Measurements from ENCODE around the gene RALGPS1.

The RALGPS1 gene

GRCh38 chr9:127207734-127208410 lies 293.3 kb downstream of the RALGPS1 start:
- Histone ChIP-seq H3K27me3 (no peaks in the 10 kb centered on the region), H4K20me1 (peaks cover 20% of the 10 kb centered on the region), H3K4me3 (no peak overlapping the region), H3K9me3 (no peaks in the 10 kb centered on the region), H3K9ac (no peak overlapping the region), H3K4me2 (no peak overlapping the region), H3K36me3 (no peaks in the 10 kb centered on the region), H3K4me1 (peaks cover 31% of the 10 kb centered on the region), H3K27ac (no peak overlapping the region)
- TF ChIP-seq Cebpa-rat (IDR thresholded peaks at IDR 0.05) = no peak

GRCh38 chr9:127208416-127208815 lies 293.8 kb downstream of the RALGPS1 start:
- Histone ChIP-seq H3K9me3 (no peaks in the 10 kb centered on the region), H3K4me3 (no peak overlapping the region), H3K36me3 (no peaks in the 10 kb centered on the region), H3K4me1 (peaks cover 36% of the 10 kb centered on the region), H3K27me3 (no peaks in the 10 kb centered on the region), H3K27ac (no peak overlapping the region), H4K20me1 (peaks cover 25% of the 10 kb centered on the region), H3K4me2 (no peak overlapping the region), H3K9ac (no peak overlapping the region)
- no peak for TF ChIP-seq Cebpa-rat (IDR thresholded peaks at IDR 0.05)

- H3K9me3 ChIP-seq = no peaks in the 10 kb centered on the region
- H3K4me1 ChIP-seq = peaks cover 45% of the 10 kb centered on the region
- no peak overlapping the region for H3K27ac ChIP-seq
- no peak overlapping the region for H3K9ac ChIP-seq
- no peak overlapping the region for H3K4me3 ChIP-seq
- H3K36me3 ChIP-seq = no peaks in the 10 kb centered on the region
- peaks cover 25% of the 10 kb centered on the region for H4K20me1 ChIP-seq
- H3K4me2 ChIP-seq = no peak overlapping the region
- no peaks in the 10 kb centered on the region for H3K27me3 ChIP-seq
- TF ChIP-seq Cebpa-rat (IDR thresholded peaks at IDR 0.05) = no peak
Measured at GRCh38 chr9:127209220-127209619, 294.6 kb downstream of the RALGPS1 start.

- no peak for TF ChIP-seq Cebpa-rat (IDR thresholded peaks at IDR 0.05)
- Histone ChIP-seq H3K27me3 (no peaks in the 10 kb centered on the region), H3K36me3 (no peaks in the 10 kb centered on the region), H4K20me1 (peaks cover 25% of the 10 kb centered on the region), H3K4me1 (peaks cover 53% of the 10 kb centered on the region), H3K4me2 (peak overlapping the region; percentile 91), H3K27ac (no peak overlapping the region), H3K4me3 (no peak overlapping the region), H3K9me3 (no peaks in the 10 kb centered on the region), H3K9ac (no peak overlapping the region)
Measured at GRCh38 chr9:127209948-127210640, 295.5 kb downstream of the RALGPS1 start.

DNA sequence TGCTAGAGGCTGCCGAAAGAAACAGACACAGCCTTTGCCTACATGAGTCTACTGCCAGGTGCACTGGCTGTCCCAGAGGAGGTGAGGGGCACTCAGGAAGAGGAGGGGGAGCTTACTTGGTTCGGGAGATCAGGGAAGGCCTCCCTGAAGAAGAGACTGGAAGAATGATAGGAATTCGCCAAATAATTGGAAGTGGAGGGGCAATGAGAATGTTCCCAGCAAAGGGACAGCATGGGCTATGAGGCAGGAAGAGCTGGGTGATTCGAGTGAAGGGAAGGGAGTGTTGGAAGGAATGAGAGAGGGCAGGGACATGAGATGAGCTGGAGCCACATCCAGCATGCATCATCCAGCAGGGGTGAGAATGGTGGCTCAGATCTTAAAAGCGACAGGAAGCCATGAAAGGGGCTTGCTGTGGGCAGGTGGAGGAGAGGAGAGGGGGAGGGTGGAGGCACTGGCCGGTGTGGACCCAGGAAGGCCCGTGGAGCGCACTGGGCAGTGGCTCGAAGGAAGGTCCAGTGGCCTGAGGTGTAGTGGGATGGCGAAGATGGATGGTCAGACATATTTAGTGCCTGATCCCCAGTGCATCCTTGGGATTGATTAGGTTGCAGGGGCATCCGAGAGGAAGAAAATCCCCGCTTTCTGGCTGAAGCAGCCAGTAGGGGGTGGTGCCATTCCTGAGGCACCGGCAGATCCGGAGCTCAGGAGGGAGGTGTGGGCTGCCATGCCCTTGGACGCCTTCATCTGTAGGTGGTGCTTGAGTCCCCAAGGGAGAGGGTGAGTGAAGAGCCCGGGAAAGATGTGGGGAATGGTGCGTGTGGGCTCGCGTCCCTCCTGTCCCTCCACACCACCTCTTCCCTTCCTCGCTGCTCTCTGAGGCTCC lies 296.5 kb downstream of the RALGPS1 start:
- H3K36me3 ChIP-seq = no peaks in the 10 kb centered on the region
- no peaks in the 10 kb centered on the region for H3K27me3 ChIP-seq
- H3K4me1 ChIP-seq = peaks cover 55% of the 10 kb centered on the region
- peak overlapping the region; percentile 91 for H3K4me2 ChIP-seq
- H3K9ac ChIP-seq = no peak overlapping the region; the same call in 1 of the 2 replicates
- H3K4me3 ChIP-seq = peak overlapping the region; percentile 34; the same call in 1 of the 2 replicates
- H3K9me3 ChIP-seq = no peaks in the 10 kb centered on the region
- TF ChIP-seq Cebpa-rat (IDR thresholded peaks at IDR 0.05) = no peak
- H3K27ac ChIP-seq = no peak overlapping the region; the same call in 1 of the 2 replicates
- H4K20me1 ChIP-seq = peaks cover 25% of the 10 kb centered on the region

- H3K4me3 ChIP-seq = peak overlapping the region; percentile 34; the same call in 1 of the 2 replicates
- H3K4me1 ChIP-seq = peaks cover 55% of the 10 kb centered on the region
- H3K36me3 ChIP-seq = no peaks in the 10 kb centered on the region
- TF ChIP-seq Cebpa-rat (IDR thresholded peaks at IDR 0.05) = no peak
- peaks cover 25% of the 10 kb centered on the region for H4K20me1 ChIP-seq
- no peaks in the 10 kb centered on the region for H3K9me3 ChIP-seq
- peak overlapping the region; percentile 91 for H3K4me2 ChIP-seq
- no peak overlapping the region; the same call in 1 of the 2 replicates for H3K9ac ChIP-seq
- no peaks in the 10 kb centered on the region for H3K27me3 ChIP-seq
- H3K27ac ChIP-seq = no peak overlapping the region; the same call in 1 of the 2 replicates
Measured at GRCh38 chr9:127211983-127212382, 297.4 kb downstream of the RALGPS1 start.

DNA sequence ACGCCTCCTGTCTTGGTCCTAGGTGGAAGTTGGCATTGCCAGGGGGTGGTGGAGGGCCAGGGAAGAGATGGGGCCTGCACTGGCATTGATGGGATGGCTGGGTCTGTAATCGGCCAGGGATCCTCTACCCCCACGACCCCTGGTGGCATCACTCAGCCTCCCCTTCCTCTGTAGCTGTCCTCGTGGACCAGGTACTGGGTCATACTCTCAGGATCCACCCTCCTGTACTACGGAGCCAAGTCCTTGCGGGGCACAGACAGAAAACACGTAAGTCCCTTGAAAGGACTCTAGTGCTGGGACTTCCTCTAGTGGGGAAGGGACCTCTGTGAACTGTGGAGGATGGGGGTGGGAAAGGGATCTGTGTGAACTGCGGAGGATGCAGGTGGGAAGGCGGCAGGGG lies 297.9 kb downstream of the RALGPS1 start:
- peaks cover 55% of the 10 kb centered on the region for H3K4me1 ChIP-seq
- no peaks in the 10 kb centered on the region for H3K36me3 ChIP-seq
- peaks cover 25% of the 10 kb centered on the region for H4K20me1 ChIP-seq
- no peaks in the 10 kb centered on the region for H3K9me3 ChIP-seq
- H3K27me3 ChIP-seq = no peaks in the 10 kb centered on the region
- no peak overlapping the region for H3K27ac ChIP-seq
- H3K4me3 ChIP-seq = peak overlapping the region; percentile 34; the same call in 1 of the 2 replicates
- no peak overlapping the region for H3K9ac ChIP-seq
- no peak for TF ChIP-seq Cebpa-rat (IDR thresholded peaks at IDR 0.05)
- peak overlapping the region; percentile 91 for H3K4me2 ChIP-seq

GRCh38 chr9:127213859-127214258 lies 299.3 kb downstream of the RALGPS1 start:
- Histone ChIP-seq H3K9ac (no peak overlapping the region), H3K27me3 (no peaks in the 10 kb centered on the region), H4K20me1 (peaks cover 25% of the 10 kb centered on the region), H3K36me3 (no peaks in the 10 kb centered on the region), H3K4me2 (peak overlapping the region; percentile 91), H3K4me1 (peaks cover 59% of the 10 kb centered on the region), H3K9me3 (no peaks in the 10 kb centered on the region), H3K4me3 (no peak overlapping the region), H3K27ac (no peak overlapping the region)
- TF ChIP-seq Cebpa-rat (IDR thresholded peaks at IDR 0.05) = no peak

- Histone ChIP-seq H3K36me3 (no peaks in the 10 kb centered on the region), H3K4me1 (peaks cover 61% of the 10 kb centered on the region), H3K27me3 (no peaks in the 10 kb centered on the region), H3K27ac (no peak overlapping the region), H4K20me1 (peaks cover 25% of the 10 kb centered on the region), H3K4me2 (peak overlapping the region; percentile 29), H3K4me3 (no peak overlapping the region), H3K9me3 (no peaks in the 10 kb centered on the region), H3K9ac (no peak overlapping the region)
- TF ChIP-seq Cebpa-rat (IDR thresholded peaks at IDR 0.05) = no peak
Measured at GRCh38 chr9:127214421-127215267, 300.1 kb downstream of the RALGPS1 start.
